Suprapubic skin (tissue), 4 donors: ENCODE data around the gene ZFYVE28. TPM values are rescaled to one million over a fixed set of nuclear protein-coding genes. Genes with fewer than 3 reads are reported as not detected.

Experiments
- DNase-seq, 2 donors: peaks; one replicate each; pipeline ENCODE4 v3.0.0-alpha.2; 2019; ENCODE audit warnings: low spot score in 2 of 2
- H3K27ac ChIP-seq: fragments of 200-600 bp; sonication (generic); one replicate; pipeline ENCODE4 v1.5.1; 2019
- H3K27me3 ChIP-seq: fragments of 200-600 bp; sonication (generic); one replicate; pipeline ENCODE4 v1.5.1; 2019
- H3K36me3 ChIP-seq: fragments of 200-600 bp; sonication (generic); one replicate; pipeline ENCODE4 v1.5.1; 2019
- H3K4me1 ChIP-seq: fragments of 200-600 bp; sonication (generic); one replicate; pipeline ENCODE4 v1.5.1; 2019
- H3K4me3 ChIP-seq: fragments of 200-600 bp; sonication (generic); one replicate; pipeline ENCODE4 v1.5.1; 2019; ENCODE audit warnings: mild to moderate bottlenecking
- H3K9me3 ChIP-seq: fragments of 200-600 bp; sonication (generic); one replicate; pipeline ENCODE4 v1.5.1; 2019
- CTCF ChIP-seq, 2 donors: fragments of 200-600 bp in 1 of 2; fragments of 450-650 bp in 1 of 2; sonication (generic) in 1 of 2; IDR thresholded peaks; one replicate each; pipeline ENCODE4 v1.5.1; 2016 to 2019; ENCODE audit warnings: antibody characterized with exemption in 2 of 2, mild to moderate bottlenecking in 1 of 2, moderate library complexity in 1 of 2
- EP300 ChIP-seq: sonication (generic); formaldehyde crosslinking; IDR thresholded peaks from one replicate; pipeline ENCODE4 v1.6.1; 2017; ENCODE audit warnings: antibody characterized with exemption
- POLR2A ChIP-seq, 2 donors: fragments of 450-650 bp; IDR thresholded peaks; one replicate each; pipeline ENCODE4 v1.6.1; 2017; ENCODE audit warnings: antibody characterized with exemption in 2 of 2, mild to moderate bottlenecking in 2 of 2, moderate library complexity in 2 of 2
- POLR2AphosphoS5 ChIP-seq, 3 donors: sonication (generic); formaldehyde crosslinking; IDR thresholded peaks; one replicate each; pipeline ENCODE4 v1.6.1; 2017; ENCODE audit warnings: antibody characterized with exemption in 3 of 3
- WGBS: methylation state at CpG from one replicate; pipeline ENCODE4 v1.1.5; 2018; 5-methylcytosine and 5-hydroxymethylcytosine counted together
- total RNA-seq, 4 donors: library from RNA; depleted of rRNA; stranded (reverse); fragments of >200 nt; gene quantifications; one replicate each; pipeline ENCODE4 v1.1.0, GENCODE V29; 2016

ZFYVE28 gene
- total RNA-seq, 4 donors from 2014 or later = 7.6 to 21.3 (median 9.9) TPM

GRCh38 chr4:2321279-2322196 lies 96.9 kb downstream of the ZFYVE28 start:
- no peak overlapping the region for H3K4me3 ChIP-seq
- no peak overlapping the region for H3K27ac ChIP-seq
- DNase-seq = peak in 1 of 2 donors; percentile 70
- H3K36me3 ChIP-seq = no peaks in the 10 kb centered on the region
- TF ChIP-seq POLR2AphosphoS5 (IDR thresholded peaks at IDR 0.05) (no peak), EP300 (no peak)
- H3K27me3 ChIP-seq = no peaks in the 10 kb centered on the region
- no peaks in the 10 kb centered on the region for H3K4me1 ChIP-seq
- 85% methylated on average over 16 of the region's 22 CpGs for WGBS
- H3K9me3 ChIP-seq = no peaks in the 10 kb centered on the region

GRCh38 chr4:2320746-2321145 lies 97.7 kb downstream of the ZFYVE28 start:
- DNase-seq = peak in 1 of 2 donors; percentile 62
- WGBS = 85% methylated on average over 11 of the region's 11 CpGs

GRCh38 chr4:2320152-2320551 lies 98.3 kb downstream of the ZFYVE28 start:
- WGBS = 94% methylated on average over 10 of the region's 18 CpGs
- Histone ChIP-seq H3K27ac (no peak overlapping the region), H3K4me3 (no peak overlapping the region), H3K36me3 (no peaks in the 10 kb centered on the region), H3K9me3 (no peaks in the 10 kb centered on the region), H3K4me1 (no peaks in the 10 kb centered on the region), H3K27me3 (no peaks in the 10 kb centered on the region)
- peak in 1 of 2 donors; percentile 37 for DNase-seq
- TF ChIP-seq EP300 (no peak), POLR2AphosphoS5 (IDR thresholded peaks at IDR 0.05) (no peak)

More at GRCh38 chr4:2320746-2321145, 97.7 kb downstream of the ZFYVE28 start:
- no peaks in the 10 kb centered on the region for H3K36me3 ChIP-seq
- no peak overlapping the region for H3K4me3 ChIP-seq
- H3K4me1 ChIP-seq = no peaks in the 10 kb centered on the region
- TF ChIP-seq CTCF (IDR thresholded peaks at IDR 0.05) (no peak), POLR2A (IDR thresholded peaks at IDR 0.05) (no peak), POLR2AphosphoS5 (IDR thresholded peaks at IDR 0.05) (no peak), EP300 (no peak)
- H3K27ac ChIP-seq = no peak overlapping the region
- no peaks in the 10 kb centered on the region for H3K27me3 ChIP-seq
- no peaks in the 10 kb centered on the region for H3K9me3 ChIP-seq

GRCh38 chr4:2318885-2319284 lies 99.6 kb downstream of the ZFYVE28 start:
- 93% methylated on average over 10 of the region's 10 CpGs for WGBS
- no peaks in the 10 kb centered on the region for H3K36me3 ChIP-seq
- DNase-seq = peak in 1 of 2 donors; percentile 47
- H3K27ac ChIP-seq = no peak overlapping the region
- H3K9me3 ChIP-seq = no peaks in the 10 kb centered on the region
- no peak for TF ChIP-seq EP300
- no peak for TF ChIP-seq POLR2A (IDR thresholded peaks at IDR 0.05)
- no peak for TF ChIP-seq CTCF (IDR thresholded peaks at IDR 0.05)
- TF ChIP-seq POLR2AphosphoS5 (IDR thresholded peaks at IDR 0.05) = no peak
- H3K27me3 ChIP-seq = no peaks in the 10 kb centered on the region
- no peaks in the 10 kb centered on the region for H3K4me1 ChIP-seq
- no peak overlapping the region for H3K4me3 ChIP-seq

GRCh38 chr4:2318476-2318875 lies 100.0 kb downstream of the ZFYVE28 start:
- H3K27me3 ChIP-seq = no peaks in the 10 kb centered on the region
- no peaks in the 10 kb centered on the region for H3K36me3 ChIP-seq
- no peak overlapping the region for H3K4me3 ChIP-seq
- DNase-seq = peak; percentile 44 to 54
- no peaks in the 10 kb centered on the region for H3K9me3 ChIP-seq
- H3K4me1 ChIP-seq = no peaks in the 10 kb centered on the region
- 90% methylated on average over 9 of the region's 12 CpGs for WGBS
- TF ChIP-seq CTCF (IDR thresholded peaks at IDR 0.05) (no peak), POLR2A (IDR thresholded peaks at IDR 0.05) (no peak), EP300 (no peak), POLR2AphosphoS5 (IDR thresholded peaks at IDR 0.05) (no peak)
- H3K27ac ChIP-seq = no peak overlapping the region

GRCh38 chr4:2313366-2313765 lies 105.1 kb downstream of the ZFYVE28 start:
- no peaks in the 10 kb centered on the region for H3K27me3 ChIP-seq
- no peak overlapping the region for H3K4me3 ChIP-seq
- H3K9me3 ChIP-seq = no peaks in the 10 kb centered on the region
- H3K4me1 ChIP-seq = no peaks in the 10 kb centered on the region
- no peak overlapping the region for H3K27ac ChIP-seq
- H3K36me3 ChIP-seq = no peaks in the 10 kb centered on the region
- no peak for TF ChIP-seq CTCF (IDR thresholded peaks at IDR 0.05)
- TF ChIP-seq POLR2A (IDR thresholded peaks at IDR 0.05) = no peak
- no peak for TF ChIP-seq POLR2AphosphoS5 (IDR thresholded peaks at IDR 0.05)
- no peak for TF ChIP-seq EP300
- WGBS = 85% methylated on average over 5 of the region's 5 CpGs
- peak in 1 of 2 donors; percentile 67 for DNase-seq
